Lung (tissue), 12 donors: ENCODE data around the gene FAM184A. TPM values are rescaled to one million over a fixed set of nuclear protein-coding genes. Genes with fewer than 3 reads are reported as not detected.
"Not testable (repeated sequence)": the region's sequence is repeated elsewhere in the genome, so short reads cannot be mapped to it uniquely, and the experiment has no call there.

Experiments
- ATAC-seq: fragments of 200-7000 bp; cut with Tn5 transposase; one replicate; pipeline ENCODE4 v1.9.1; 2020; ENCODE audit warnings: moderate number of reproducible peaks; ENCODE audit not compliant: insufficient read depth, low FRiP score
- DNase-seq, 3 donors: peaks; one replicate each; pipeline ENCODE4 v3.0.0-alpha.2; 2013 to 2017
- H3K27ac ChIP-seq, 2 donors: one replicate each; pipeline ENCODE4 v1.5.1; 2013; ENCODE audit warnings: mild to moderate bottlenecking in 2 of 2, moderate library complexity in 2 of 2, control low read depth in 1 of 2, inconsistent platforms in 1 of 2, low read depth in 1 of 2, low read length in 1 of 2
- H3K27me3 ChIP-seq, 3 donors: one replicate each; pipeline ENCODE4 v1.5.1; 2013; ENCODE audit warnings: low read length in 2 of 3; ENCODE audit not compliant: control insufficient read depth in 3 of 3, insufficient read depth in 3 of 3
- H3K36me3 ChIP-seq, 4 donors: one replicate each; pipeline ENCODE4 v1.5.1; 2013; ENCODE audit warnings: low read length in 4 of 4, mild to moderate bottlenecking in 1 of 4, moderate library complexity in 1 of 4; ENCODE audit not compliant: control insufficient read depth in 4 of 4, insufficient read depth in 4 of 4
- H3K4me1 ChIP-seq, 5 donors: one replicate each; pipeline ENCODE4 v1.5.1; 2013; ENCODE audit warnings: low read length in 5 of 5, mild to moderate bottlenecking in 2 of 5, moderate library complexity in 1 of 5; ENCODE audit not compliant: control insufficient read depth in 5 of 5, insufficient read depth in 5 of 5
- H3K4me3 ChIP-seq: one replicate; pipeline ENCODE4 v1.5.1; 2013; ENCODE audit warnings: mild to moderate bottlenecking, control low read depth, moderate library complexity
- H3K9ac ChIP-seq, 2 donors: one replicate each; pipeline ENCODE4 v1.5.1; 2013; ENCODE audit warnings: low read length in 2 of 2, control low read depth in 1 of 2; ENCODE audit not compliant: insufficient read depth in 1 of 2
- H3K9me3 ChIP-seq, 4 donors: one replicate each; pipeline ENCODE4 v1.5.1; 2013; ENCODE audit warnings: low read length in 3 of 4, mild to moderate bottlenecking in 1 of 4, moderate library complexity in 1 of 4; ENCODE audit not compliant: control insufficient read depth in 4 of 4, insufficient read depth in 3 of 4
- CTCF ChIP-seq: IDR thresholded peaks from 2 replicates; pipeline ENCODE4 v1.5.1; 2012; ENCODE audit warnings: mild to moderate bottlenecking; ENCODE audit errors: control extremely low read depth, extremely low read depth
- WGBS, 2 donors: extraction: QIAGEN DNeasy Blood & Tissue Kit; methylation state at CpG; one replicate each; pipeline ENCODE4 v1.1.7; 2013; 5-methylcytosine and 5-hydroxymethylcytosine counted together
- polyA plus RNA-seq, 2 donors: library from polyadenylated mRNA; stranded (reverse); fragments of 200-250 nt; gene quantifications; one replicate each; pipeline ENCODE4 v1.2.1, GENCODE V29; 2013
- total RNA-seq, 2 donors: library from RNA; depleted of rRNA in 1 of 2; stranded (reverse); fragments of >200 nt in 1 of 2; gene quantifications; one replicate each; pipeline ENCODE4 v1.2.1, GENCODE V29; 2014 to 2021
- donor health status: control.
- donor health status: control.
- donor health status: Bipolar disorder and iron deficiency.
- donor health status: healthy.
- donor health status: DM: yes; HTN: yes; CAD: no.

Gene FAM184A
- total and polyA plus RNA-seq, 4 donors, result 4.4 to 63.4 (median 22.7) TPM

GRCh38 chr6:119012521-119012920 is 65.9 kb downstream of the FAM184A start:
- 100% methylated on average over 1 of the region's 1 CpG for WGBS, 2 donors

DNA sequence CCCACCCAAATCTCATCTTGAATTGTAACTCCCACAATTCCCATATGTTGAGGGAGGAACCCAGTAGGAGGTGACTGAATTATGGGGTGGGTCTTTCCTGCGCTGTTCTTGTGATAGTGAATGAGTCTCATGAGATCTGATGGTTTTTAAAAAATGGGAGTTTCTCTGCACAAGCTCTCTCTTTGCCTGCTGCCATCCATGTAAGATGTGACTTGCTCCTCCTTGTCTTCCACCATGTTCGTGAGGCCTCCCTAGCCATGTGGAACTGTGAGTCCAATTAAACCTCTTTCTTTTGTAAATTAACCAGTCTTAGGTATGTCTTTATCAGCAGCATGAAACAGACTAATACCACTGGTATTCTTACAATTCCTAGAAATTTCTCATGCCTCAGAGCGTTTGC is 69.2 kb downstream of the FAM184A start:
- not testable (repeated sequence) for H3K27ac ChIP-seq, H3K4me3 ChIP-seq, H3K4me1 ChIP-seq, DNase-seq, H3K36me3 ChIP-seq, H3K9ac ChIP-seq, ATAC-seq, H3K27me3 ChIP-seq, H3K9me3 ChIP-seq
- 94 to 96% methylated on average over 3 of the region's 3 CpGs for WGBS, 2 donors

More at GRCh38 chr6:119012521-119012920, 65.9 kb downstream of the FAM184A start:
- Histone ChIP-seq H3K9me3 (no peaks in the 10 kb centered on the region), H3K9ac (no peak overlapping the region), H3K4me3 (no peak overlapping the region), H3K36me3 (peaks cover 0 to 2% (median under 1%) of the 10 kb centered on the region in 4 donors), H3K4me1 (no peaks in the 10 kb centered on the region), H3K27ac (no peak overlapping the region), H3K27me3 (no peaks in the 10 kb centered on the region)
- ATAC-seq, result no peak
- DNase-seq, result no peak
- no peak for TF ChIP-seq CTCF

DNA sequence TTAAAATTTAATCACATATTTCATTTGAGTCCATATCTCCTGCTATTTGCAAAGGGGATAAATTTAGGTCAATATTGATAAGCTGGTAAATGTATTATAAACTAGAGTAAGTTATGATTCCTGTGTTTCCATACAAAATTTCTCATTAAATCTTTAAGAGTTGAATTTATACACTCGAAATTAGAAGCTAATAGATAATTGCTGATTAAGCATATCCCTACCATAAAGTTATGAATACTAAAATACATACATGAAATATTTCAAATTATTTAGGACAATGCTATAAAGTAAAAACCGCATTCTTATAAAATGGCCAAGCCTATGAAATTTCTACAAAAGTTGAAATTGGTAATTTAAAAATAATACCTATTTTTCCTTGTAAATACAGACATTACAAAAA is 71.5 kb downstream of the FAM184A start:
- Histone ChIP-seq H3K9me3 (no peaks in the 10 kb centered on the region), H3K27me3 (no peaks in the 10 kb centered on the region), H3K36me3 (peaks cover 0 to 2% (median 0%) of the 10 kb centered on the region in 4 donors), H3K4me3 (no peak overlapping the region), H3K4me1 (no peaks in the 10 kb centered on the region), H3K27ac (no peak overlapping the region), H3K9ac (no peak overlapping the region)
- TF ChIP-seq CTCF, result no peak
- 94 to 95% methylated on average over 2 of the region's 2 CpGs for WGBS, 2 donors
- DNase-seq, result no peak
- ATAC-seq, result no peak

GRCh38 chr6:119002069-119002468 is 76.4 kb downstream of the FAM184A start:
- no peak overlapping the region for H3K9ac ChIP-seq
- WGBS, 2 donors, result 95 to 96% methylated on average over 1 of the region's 1 CpG
- no peak for ATAC-seq
- DNase-seq, result no peak
- no peaks in the 10 kb centered on the region for H3K27me3 ChIP-seq
- no peak overlapping the region for H3K4me3 ChIP-seq
- H3K27ac ChIP-seq, result no peak overlapping the region
- no peaks in the 10 kb centered on the region for H3K36me3 ChIP-seq
- TF ChIP-seq CTCF, result no peak
- no peaks in the 10 kb centered on the region for H3K9me3 ChIP-seq
- no peaks in the 10 kb centered on the region for H3K4me1 ChIP-seq
